ENCODE measurements around the gene ENOSF1.

ENOSF1 gene

GRCh38 chr18:711310-711656 lies 1.1 kb downstream of the ENOSF1 start:
- Histone ChIP-seq H3K9ac (ENCODE audit: insufficient read length) (no peak overlapping the region), H3K27ac (no peak overlapping the region), H3K9me3 (ENCODE audit: low read depth, low read length) (no peaks in the 10 kb centered on the region), H3K4me3 (no peak overlapping the region; the same call in 1 of the 2 replicates), H3K36me3 (ENCODE audit: insufficient read depth, low read length) (no peaks in the 10 kb centered on the region)
- no peak for TF ChIP-seq FOXP2 (optimal IDR thresholded peaks at IDR 0.05; ENCODE audit: control extremely low read depth, extremely low read length, insufficient read depth)
- no peak for TF ChIP-seq EZH2 (IDR thresholded peaks at IDR 0.05)
- no peak for DNase-seq (ENCODE audit: low read depth, low spot score)

DNA sequence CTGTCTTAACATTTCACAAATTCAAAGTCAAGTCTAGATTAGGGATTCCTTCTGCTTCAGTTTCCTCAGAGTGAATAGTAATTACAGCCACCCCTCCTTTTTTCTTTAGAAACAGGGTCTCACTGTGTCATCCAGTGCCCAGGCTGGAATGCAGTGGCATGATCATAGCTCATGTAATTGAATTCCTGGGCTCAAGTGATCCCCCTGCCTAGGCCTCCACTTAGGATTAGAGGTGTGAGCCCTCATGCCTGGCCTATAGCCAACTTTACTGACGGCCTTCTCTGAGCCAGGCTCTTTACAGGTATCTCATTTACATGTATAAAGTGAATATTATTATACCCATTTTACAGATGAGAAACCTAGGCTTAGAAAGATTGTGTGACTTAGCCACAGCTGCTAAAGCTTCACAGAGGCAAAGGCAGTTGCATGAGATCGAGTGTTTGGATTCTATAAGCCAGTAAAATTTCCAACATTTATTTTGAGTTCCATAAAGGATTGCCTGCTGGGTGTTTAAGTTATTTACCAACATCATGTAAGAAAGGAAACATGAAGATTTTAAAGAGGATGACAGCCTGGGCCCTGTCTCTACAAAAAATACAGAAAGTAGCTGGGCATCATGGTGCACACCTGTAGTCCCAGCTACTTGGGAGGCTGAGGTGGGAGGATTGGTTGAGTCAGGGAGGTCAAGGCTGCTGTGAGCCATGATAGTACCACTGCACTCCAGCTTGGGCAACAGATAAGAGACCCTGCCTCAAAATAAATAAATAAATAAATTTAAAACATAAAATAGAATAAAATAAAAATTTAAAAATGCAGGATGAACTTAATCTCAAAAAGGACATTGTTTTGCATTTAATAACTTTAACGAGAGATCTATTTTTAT lies 1.8 kb downstream of the ENOSF1 start:
- H3K36me3 ChIP-seq (ENCODE audit: insufficient read depth, low read length) = no peaks in the 10 kb centered on the region
- no peak for DNase-seq (ENCODE audit: low read depth, low spot score)
- H3K27ac ChIP-seq = no peak overlapping the region
- H3K4me3 ChIP-seq = no peak overlapping the region
- TF ChIP-seq FOXP2 (optimal IDR thresholded peaks at IDR 0.05; ENCODE audit: control extremely low read depth, extremely low read length, insufficient read depth) (no peak), EZH2 (IDR thresholded peaks at IDR 0.05) (no peak), POLR2AphosphoS5 (IDR thresholded peaks at IDR 0.05; ENCODE audit: borderline replicate concordance, low read depth, low read length) (no peak)
- H3K9me3 ChIP-seq (ENCODE audit: low read depth, low read length) = no peaks in the 10 kb centered on the region
- no peak overlapping the region for H3K9ac ChIP-seq (ENCODE audit: insufficient read length)

GRCh38 chr18:709771-710170 lies 2.7 kb downstream of the ENOSF1 start:
- DNase-seq (ENCODE audit: low read depth, low spot score) = no peak
- Histone ChIP-seq H3K9me3 (ENCODE audit: low read depth, low read length) (no peaks in the 10 kb centered on the region), H3K27ac (no peak overlapping the region), H3K36me3 (ENCODE audit: insufficient read depth, low read length) (no peaks in the 10 kb centered on the region), H3K9ac (ENCODE audit: insufficient read length) (no peak overlapping the region), H3K4me3 (no peak overlapping the region)
- TF ChIP-seq POLR2AphosphoS5 (IDR thresholded peaks at IDR 0.05; ENCODE audit: borderline replicate concordance, low read depth, low read length) (no peak), EZH2 (IDR thresholded peaks at IDR 0.05) (no peak), FOXP2 (optimal IDR thresholded peaks at IDR 0.05; ENCODE audit: control extremely low read depth, extremely low read length, insufficient read depth) (no peak)

- no peak overlapping the region for H3K4me3 ChIP-seq
- no peak overlapping the region for H3K9ac ChIP-seq (ENCODE audit: insufficient read length)
- no peak overlapping the region for H3K27ac ChIP-seq
- H3K9me3 ChIP-seq (ENCODE audit: low read depth, low read length) = no peaks in the 10 kb centered on the region
- TF ChIP-seq POLR2AphosphoS5 (IDR thresholded peaks at IDR 0.05; ENCODE audit: borderline replicate concordance, low read depth, low read length) = no peak
- TF ChIP-seq EZH2 (IDR thresholded peaks at IDR 0.05) = no peak
- TF ChIP-seq FOXP2 (optimal IDR thresholded peaks at IDR 0.05; ENCODE audit: control extremely low read depth, extremely low read length, insufficient read depth) = no peak
- H3K36me3 ChIP-seq (ENCODE audit: insufficient read depth, low read length) = no peaks in the 10 kb centered on the region
- DNase-seq (ENCODE audit: low read depth, low spot score) = no peak
These were observed 4.3 kb downstream of the ENOSF1 start for GRCh38 chr18:708096-708495.

- Histone ChIP-seq H3K27ac (no peak overlapping the region), H3K9me3 (ENCODE audit: low read depth, low read length) (no peaks in the 10 kb centered on the region), H3K9ac (ENCODE audit: insufficient read length) (no peak overlapping the region), H3K36me3 (ENCODE audit: insufficient read depth, low read length) (no peaks in the 10 kb centered on the region), H3K4me3 (no peak overlapping the region)
- DNase-seq (ENCODE audit: low read depth, low spot score) = no peak
- TF ChIP-seq EZH2 (IDR thresholded peaks at IDR 0.05) (no peak), POLR2AphosphoS5 (IDR thresholded peaks at IDR 0.05; ENCODE audit: borderline replicate concordance, low read depth, low read length) (no peak), FOXP2 (optimal IDR thresholded peaks at IDR 0.05; ENCODE audit: control extremely low read depth, extremely low read length, insufficient read depth) (no peak)
These were observed 6.0 kb downstream of the ENOSF1 start for GRCh38 chr18:706405-706804.

DNA sequence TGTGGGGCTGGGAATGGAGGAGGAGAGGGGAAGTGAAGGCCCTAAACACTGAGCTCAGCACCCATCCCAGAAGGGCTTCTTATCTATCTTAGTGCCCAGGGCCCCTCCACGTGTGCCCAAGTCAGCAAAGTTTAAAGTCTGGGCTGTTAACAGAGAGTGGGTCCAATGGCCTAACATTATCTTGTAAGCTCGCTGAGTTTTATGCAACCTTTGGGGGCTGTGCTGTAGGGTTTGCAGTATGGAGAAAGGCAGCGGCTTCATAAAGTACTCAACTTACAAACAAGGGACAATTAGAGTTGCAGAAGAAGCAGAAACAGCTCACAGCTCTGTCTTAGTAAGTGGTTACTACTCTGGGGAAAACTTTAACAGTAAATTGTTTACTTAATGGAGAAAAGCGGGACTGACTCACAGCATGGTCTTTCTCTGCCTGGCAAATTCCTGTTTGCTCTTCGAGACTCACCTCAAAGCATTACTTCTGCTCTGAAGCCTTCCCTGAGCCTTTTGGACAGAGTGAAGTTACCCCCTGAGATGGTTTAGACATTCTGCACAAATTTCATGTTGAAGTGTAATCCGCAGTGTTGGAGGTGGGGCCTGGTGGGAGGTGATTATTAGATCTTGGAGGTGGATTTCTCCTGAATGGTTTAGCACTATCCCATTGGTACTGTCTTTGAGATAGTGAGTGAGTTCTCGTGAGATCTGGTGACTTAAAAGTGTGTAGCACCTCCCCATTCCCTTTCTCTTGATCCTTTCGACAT lies 9.0 kb downstream of the ENOSF1 start:
- Histone ChIP-seq H3K27ac (no peak overlapping the region), H3K9ac (ENCODE audit: insufficient read length) (no peak overlapping the region), H3K9me3 (ENCODE audit: low read depth, low read length) (no peaks in the 10 kb centered on the region), H3K4me3 (no peak overlapping the region), H3K36me3 (ENCODE audit: insufficient read depth, low read length) (no peaks in the 10 kb centered on the region)
- TF ChIP-seq EZH2 (IDR thresholded peaks at IDR 0.05) = no peak
- DNase-seq (ENCODE audit: low read depth, low spot score) = no peak

- no peaks in the 10 kb centered on the region for H3K36me3 ChIP-seq (ENCODE audit: insufficient read depth, low read length)
- H3K27ac ChIP-seq = no peak overlapping the region
- no peak overlapping the region for H3K9ac ChIP-seq (ENCODE audit: insufficient read length)
- no peak overlapping the region for H3K4me3 ChIP-seq
- H3K9me3 ChIP-seq (ENCODE audit: low read depth, low read length) = no peaks in the 10 kb centered on the region
- no peak for DNase-seq (ENCODE audit: low read depth, low spot score)
- TF ChIP-seq POLR2AphosphoS5 (IDR thresholded peaks at IDR 0.05; ENCODE audit: borderline replicate concordance, low read depth, low read length) (no peak), EZH2 (IDR thresholded peaks at IDR 0.05) (no peak)
These were observed 14.6 kb downstream of the ENOSF1 start for GRCh38 chr18:697800-698199.

- Histone ChIP-seq H3K9ac (ENCODE audit: insufficient read length) (no peak overlapping the region), H3K9me3 (ENCODE audit: low read depth, low read length) (no peaks in the 10 kb centered on the region), H3K36me3 (ENCODE audit: insufficient read depth, low read length) (no peaks in the 10 kb centered on the region), H3K4me3 (no peak overlapping the region), H3K27ac (no peak overlapping the region)
- no peak for DNase-seq (ENCODE audit: low read depth, low spot score)
- TF ChIP-seq POLR2AphosphoS5 (IDR thresholded peaks at IDR 0.05; ENCODE audit: borderline replicate concordance, low read depth, low read length) = no peak
- no peak for TF ChIP-seq EZH2 (IDR thresholded peaks at IDR 0.05)
- no peak for TF ChIP-seq FOXP2 (optimal IDR thresholded peaks at IDR 0.05; ENCODE audit: control extremely low read depth, extremely low read length, insufficient read depth)
These were observed 15.4 kb downstream of the ENOSF1 start for GRCh38 chr18:697012-697411.
